NCI-H1105 treated with DMSO at 0.1 percent for 48 hours (cell line): ENCODE results near the gene ASTL.

Source experiments
- DNase-seq: peaks from one replicate; lab custom pipeline; 2025; lab: John Stamatoyannopoulos, UW

The ASTL gene

GRCh38 chr2:96159084-96159830 is 21.0 kb upstream of the ASTL start:
- DNase-seq, result no peak

GRCh38 chr2:96158554-96158940 is 20.2 kb upstream of the ASTL start:
- DNase-seq, result no peak

GRCh38 chr2:96157649-96158553 is 19.6 kb upstream of the ASTL start:
- DNase-seq, result no peak

GRCh38 chr2:96156926-96157648 is 18.8 kb upstream of the ASTL start:
- no peak for DNase-seq

GRCh38 chr2:96156011-96156820 is 17.9 kb upstream of the ASTL start:
- DNase-seq, result no peak

- no peak for DNase-seq
Measured at GRCh38 chr2:96154506-96155380, 16.4 kb upstream of the ASTL start.

GRCh38 chr2:96153991-96154431 is 15.7 kb upstream of the ASTL start:
- no peak for DNase-seq

- DNase-seq, result no peak
Measured at GRCh38 chr2:96153291-96153713, 15.0 kb upstream of the ASTL start.

- DNase-seq, result no peak
Measured at GRCh38 chr2:96152304-96153161, 14.2 kb upstream of the ASTL start.

GRCh38 chr2:96151595-96152303 is 13.4 kb upstream of the ASTL start:
- DNase-seq, result no peak

GRCh38 chr2:96150791-96151594 is 12.7 kb upstream of the ASTL start:
- no peak for DNase-seq

- no peak for DNase-seq
Measured at GRCh38 chr2:96150007-96150640, 11.8 kb upstream of the ASTL start.

GRCh38 chr2:96148410-96149217 is 10.3 kb upstream of the ASTL start:
- peak; percentile 92 for DNase-seq

- no peak for DNase-seq
Measured at GRCh38 chr2:96147593-96148201, 9.4 kb upstream of the ASTL start.

- peak; percentile 91 for DNase-seq
Measured at GRCh38 chr2:96146881-96147592, 8.7 kb upstream of the ASTL start.
